Smooth muscle cell (in vitro differentiated cells): Measurements from ENCODE around the gene PARP8. TPM values are rescaled to one million over a fixed set of nuclear protein-coding genes. Genes with fewer than 3 reads are reported as not detected.

Experiments used
- DNase-seq: peaks from one replicate; lab custom pipeline; 2025; ENCODE audit not compliant: unreplicated experiment; lab: John Stamatoyannopoulos, UW
- H2AFZ ChIP-seq: fragments of 200-600 bp; sonication (generic); 2 replicates; pipeline ENCODE4 v1.6.0; 2016; ENCODE audit warnings: antibody characterized with exemption, low read depth, mild to moderate bottlenecking
- H3F3A ChIP-seq: fragments of 200-600 bp; sonication (generic); 2 replicates; pipeline ENCODE4 v1.6.0; 2017; ENCODE audit warnings: antibody characterized with exemption, low read depth
- H3K27ac ChIP-seq: fragments of 200-600 bp; sonication (generic); 2 replicates; pipeline ENCODE4 v1.5.1; 2016; ENCODE audit warnings: low read depth, mild to moderate bottlenecking
- H3K27me3 ChIP-seq: fragments of 200-600 bp; sonication (generic); 2 replicates; pipeline ENCODE4 v1.6.1; 2016; ENCODE audit warnings: low read depth, mild to moderate bottlenecking
- H3K36me3 ChIP-seq: fragments of 200-600 bp; sonication (generic); 2 replicates; pipeline ENCODE4 v1.5.1; 2016; ENCODE audit warnings: low read depth
- H3K4me1 ChIP-seq: fragments of 200-600 bp; sonication (generic); 2 replicates; pipeline ENCODE4 v1.5.1; 2016; ENCODE audit warnings: low read depth
- H3K4me2 ChIP-seq: fragments of 200-600 bp; sonication (generic); 2 replicates; pipeline ENCODE4 v1.6.0; 2016; ENCODE audit warnings: mild to moderate bottlenecking
- H3K4me3 ChIP-seq: fragments of 200-600 bp; sonication (generic); 2 replicates; pipeline ENCODE4 v1.5.1; 2016; ENCODE audit warnings: mild to moderate bottlenecking
- H3K79me2 ChIP-seq: fragments of 200-600 bp; sonication (generic); 2 replicates; pipeline ENCODE4 v1.6.0; 2016; ENCODE audit warnings: low read depth, mild to moderate bottlenecking
- H3K9ac ChIP-seq: fragments of 200-600 bp; sonication (generic); 2 replicates; pipeline ENCODE4 v1.6.0; 2016; ENCODE audit warnings: low read depth
- H3K9me3 ChIP-seq: fragments of 200-600 bp; sonication (generic); replicated peaks from 2 replicates; pipeline ENCODE4 v1.5.1; 2016; ENCODE audit warnings: low read depth
- H4K20me1 ChIP-seq: fragments of 200-600 bp; sonication (generic); 2 replicates; pipeline ENCODE4 v1.6.0; 2016; ENCODE audit warnings: low read depth
- CTCF ChIP-seq: fragments of 200-600 bp; sonication (generic); IDR thresholded peaks from 2 replicates; pipeline ENCODE4 v1.5.1; 2017; ENCODE audit warnings: borderline replicate concordance, mild to moderate bottlenecking, antibody characterized with exemption; ENCODE audit not compliant: insufficient read depth, poor library complexity, severe bottlenecking
- WGBS: methylation state at CpG from one replicate; pipeline ENCODE4 v1.1.7; 2016; ENCODE audit warnings: low lambda C conversion rate; 5-methylcytosine and 5-hydroxymethylcytosine counted together
- polyA plus RNA-seq: library from polyadenylated mRNA; unstranded; fragments of >200 nt; fragmentation: Nextera tagmentation; extraction: Ambion mirVana; gene quantifications from 2 replicates; pipeline ENCODE4 v1.2.1, GENCODE V29; 2016
- total RNA-seq: library from RNA; depleted of rRNA; stranded (reverse); fragments of >200 nt; gene quantifications from 2 replicates; pipeline ENCODE4 v1.2.3, GENCODE V29; 2014

Gene PARP8
- total and polyA plus RNA-seq, 2 experiments from 2014 or later: 13.6 to 36.2 TPM

- TF ChIP-seq CTCF: no peak
- no peaks in the 10 kb centered on the region for H3K27me3 ChIP-seq
- peaks cover 18% of the 10 kb centered on the region for H3K4me1 ChIP-seq
- no peaks in the 10 kb centered on the region for H3K9me3 ChIP-seq
- no peak overlapping the region for H3K9ac ChIP-seq
- H3K36me3 ChIP-seq: no peaks in the 10 kb centered on the region
- H3K4me3 ChIP-seq: no peak overlapping the region
- H3K27ac ChIP-seq: no peak overlapping the region
- 90% methylated on average over 7 of the region's 7 CpGs for WGBS
- H2AFZ ChIP-seq: no peak overlapping the region
- peaks cover 75% of the 10 kb centered on the region for H4K20me1 ChIP-seq
- no peak overlapping the region for H3K4me2 ChIP-seq
- peaks cover 80% of the 10 kb centered on the region for H3K79me2 ChIP-seq
- no peaks in the 10 kb centered on the region for H3F3A ChIP-seq
- no peak for DNase-seq
Observed at GRCh38 chr5:50725800-50726474, 59.5 kb downstream of the PARP8 start.

GRCh38 chr5:50726475-50727148 is 60.2 kb downstream of the PARP8 start:
- H3K9ac ChIP-seq: no peak overlapping the region
- no peaks in the 10 kb centered on the region for H3F3A ChIP-seq
- H3K79me2 ChIP-seq: peaks cover 76% of the 10 kb centered on the region
- H3K27ac ChIP-seq: peak overlapping the region; percentile 18
- H3K36me3 ChIP-seq: no peaks in the 10 kb centered on the region
- TF ChIP-seq CTCF: no peak
- WGBS: 76% methylated on average over 3 of the region's 3 CpGs
- no peak for DNase-seq
- H3K4me1 ChIP-seq: peaks cover 18% of the 10 kb centered on the region
- H4K20me1 ChIP-seq: peaks cover 73% of the 10 kb centered on the region
- no peak overlapping the region for H3K4me3 ChIP-seq
- no peaks in the 10 kb centered on the region for H3K9me3 ChIP-seq
- no peaks in the 10 kb centered on the region for H3K27me3 ChIP-seq
- peak overlapping the region; percentile 31 for H3K4me2 ChIP-seq
- H2AFZ ChIP-seq: no peak overlapping the region

GRCh38 chr5:50727149-50727496 is 60.7 kb downstream of the PARP8 start:
- Histone ChIP-seq H4K20me1 (peaks cover 68% of the 10 kb centered on the region), H3K9ac (no peak overlapping the region), H3F3A (no peaks in the 10 kb centered on the region), H3K79me2 (peaks cover 77% of the 10 kb centered on the region), H3K27me3 (no peaks in the 10 kb centered on the region), H3K4me3 (no peak overlapping the region), H3K4me2 (no peak overlapping the region), H2AFZ (no peak overlapping the region), H3K9me3 (no peaks in the 10 kb centered on the region), H3K36me3 (no peaks in the 10 kb centered on the region), H3K27ac (peak overlapping the region; percentile 18), H3K4me1 (peaks cover 18% of the 10 kb centered on the region)
- WGBS: 54% methylated on average over 5 of the region's 5 CpGs
- no peak for TF ChIP-seq CTCF
- no peak for DNase-seq
